ENCODE measurements around the gene RIC8A. TPM values are rescaled to one million over a fixed set of nuclear protein-coding genes. Genes with fewer than 3 reads are reported as not detected.

The RIC8A gene
- total and polyA plus RNA-seq, 4 experiments from 2014 or later: 91.2 to 111 (median 101) TPM

- peaks cover 0 to 3% (median 0%) of the 10 kb centered on the region in 8 donors for H3K9me3 Mint-ChIP-seq
- no peak for DNase-seq
Observed at GRCh38 chr11:211741-212140, 4.2 kb downstream of the RIC8A start.

GRCh38 chr11:212150-213100, 4.9 kb downstream of the RIC8A start:
- Mint-ChIP-seq H3K4me1 (peaks cover 2 to 32% (median 18%) of the 10 kb centered on the region in 4 donors), H3K27ac (peak overlapping the region in 3 of 7 donors; percentile 48 to 77 (median 51)), H3K27me3 (no peaks in the 10 kb centered on the region), H3K36me3 (peaks cover 26 to 74% of the 10 kb centered on the region in 2 donors), H3K9me3 (peaks cover 0 to 3% (median 0%) of the 10 kb centered on the region in 8 donors), H3K4me3 (no peak overlapping the region)
- Histone ChIP-seq H3K27ac (ENCODE audit: low read depth, low read length) (no peak overlapping the region), H3K9me3 (ENCODE audit: control insufficient read depth in 1 of 2, low read length in 2 of 2) (no peaks in the 10 kb centered on the region), H3K27me3 (ENCODE audit: insufficient read depth, low read length) (no peaks in the 10 kb centered on the region), H3K4me1 (ENCODE audit: insufficient read depth, low read length) (peaks cover 19% of the 10 kb centered on the region), H3K4me3 (ENCODE audit: low read length in 2 of 2) (no peak overlapping the region), H3K36me3 (ENCODE audit: insufficient read depth, low read length) (peaks cover 55% of the 10 kb centered on the region)
- POLR2A ChIA-PET (ENCODE audit: partially characterized antibody): interaction anchor here (0.7 to 1.7 kb wide), 6 partner anchors 10 to 204 kb away, joined by 3 to 7 read pairs (median 4); partner anchors contain the start of gene PSMD13
- intact Hi-C loops (cut with micrococcal nuclease): no loop called here
- CTCF ChIA-PET (ENCODE audit: partially characterized antibody): interaction anchor here (0.6 to 1.2 kb wide), 2 partner anchors 25 to 235 kb away, joined by 3 read pairs; partner anchors contain the start of gene PSMD13
- DNase-seq: no peak

More at GRCh38 chr11:211741-212140, 4.2 kb downstream of the RIC8A start:
- no peak overlapping the region for H3K27ac ChIP-seq (ENCODE audit: low read depth, low read length)
- peaks cover 55% of the 10 kb centered on the region for H3K36me3 ChIP-seq (ENCODE audit: insufficient read depth, low read length)
- H3K27ac Mint-ChIP-seq: peak overlapping the region in 4 of 7 donors; percentile 51 to 79 (median 76)
- no peak overlapping the region for H3K4me3 ChIP-seq (ENCODE audit: low read length in 2 of 2)
- peaks cover 26 to 79% of the 10 kb centered on the region in 2 donors for H3K36me3 Mint-ChIP-seq
- POLR2A ChIA-PET (ENCODE audit: partially characterized antibody): interaction anchor here (0.7 to 1.7 kb wide), 4 partner anchors 11 to 75 kb away, joined by 3 to 7 read pairs (median 4); no protein-coding TSS in a partner anchor
- H3K27me3 Mint-ChIP-seq: no peaks in the 10 kb centered on the region
- H3K9me3 ChIP-seq (ENCODE audit: control insufficient read depth in 1 of 2, low read length in 2 of 2): no peaks in the 10 kb centered on the region
- no peaks in the 10 kb centered on the region for H3K27me3 ChIP-seq (ENCODE audit: insufficient read depth, low read length)
- CTCF ChIA-PET (ENCODE audit: partially characterized antibody): no interaction called here
- peaks cover 2 to 37% (median 20%) of the 10 kb centered on the region in 4 donors for H3K4me1 Mint-ChIP-seq
- intact Hi-C loops (cut with micrococcal nuclease): no loop called here
- peaks cover 19% of the 10 kb centered on the region for H3K4me1 ChIP-seq (ENCODE audit: insufficient read depth, low read length)
- peak overlapping the region in 2 of 8 donors; percentile 26 to 62 for H3K4me3 Mint-ChIP-seq

- H3K36me3 Mint-ChIP-seq: peaks cover 26 to 74% of the 10 kb centered on the region in 2 donors
- Histone ChIP-seq H3K9me3 (ENCODE audit: control insufficient read depth in 1 of 2, low read length in 2 of 2) (no peaks in the 10 kb centered on the region), H3K27me3 (ENCODE audit: insufficient read depth, low read length) (no peaks in the 10 kb centered on the region), H3K4me1 (ENCODE audit: insufficient read depth, low read length) (peaks cover 19% of the 10 kb centered on the region), H3K4me3 (ENCODE audit: low read length in 2 of 2) (no peak overlapping the region), H3K27ac (ENCODE audit: low read depth, low read length) (no peak overlapping the region), H3K36me3 (ENCODE audit: insufficient read depth, low read length) (peaks cover 55% of the 10 kb centered on the region)
- intact Hi-C loops (cut with micrococcal nuclease): no loop called here
- peaks cover 2 to 29% (median 15%) of the 10 kb centered on the region in 4 donors for H3K4me1 Mint-ChIP-seq
- CTCF ChIA-PET (ENCODE audit: partially characterized antibody): interaction anchor here (1.2 kb wide), 1 partner anchor 24 kb away, joined by 3 read pairs; the partner anchor contains the start of gene PSMD13
- no peaks in the 10 kb centered on the region for H3K27me3 Mint-ChIP-seq
- H3K9me3 Mint-ChIP-seq: peaks cover 0 to 2% (median 0%) of the 10 kb centered on the region in 8 donors
- no peak for DNase-seq
- POLR2A ChIA-PET (ENCODE audit: partially characterized antibody): interaction anchor here (1.3 to 1.7 kb wide), 3 partner anchors 24 to 203 kb away, joined by 3 to 4 read pairs (median 4); partner anchors contain the start of gene PSMD13
- H3K4me3 Mint-ChIP-seq: peak overlapping the region in 1 of 8 donors; percentile 43
- H3K27ac Mint-ChIP-seq: peak overlapping the region in 3 of 7 donors; percentile 41 to 85 (median 53)
Observed at GRCh38 chr11:213111-213510, 5.6 kb downstream of the RIC8A start.

GRCh38 chr11:214083-214482, 6.6 kb downstream of the RIC8A start:
- no peak overlapping the region for H3K4me3 ChIP-seq (ENCODE audit: low read length in 2 of 2)
- H3K27ac ChIP-seq (ENCODE audit: low read depth, low read length): no peak overlapping the region
- H3K36me3 Mint-ChIP-seq: peaks cover 26 to 69% of the 10 kb centered on the region in 2 donors
- peaks cover 55% of the 10 kb centered on the region for H3K36me3 ChIP-seq (ENCODE audit: insufficient read depth, low read length)
- DNase-seq: no peak
- H3K9me3 ChIP-seq (ENCODE audit: control insufficient read depth in 1 of 2, low read length in 2 of 2): no peaks in the 10 kb centered on the region
- intact Hi-C loops (cut with micrococcal nuclease): no loop called here
- H3K27ac Mint-ChIP-seq: peak overlapping the region in 2 of 7 donors; percentile 24 to 46
- peaks cover 17% of the 10 kb centered on the region for H3K4me1 ChIP-seq (ENCODE audit: insufficient read depth, low read length)
- H3K4me3 Mint-ChIP-seq: no peak overlapping the region
- CTCF ChIA-PET (ENCODE audit: partially characterized antibody): interaction anchor here (1.2 kb wide), 1 partner anchor 23 kb away, joined by 3 read pairs; the partner anchor contains the start of gene PSMD13
- H3K4me1 Mint-ChIP-seq: peaks cover 2 to 27% (median 11%) of the 10 kb centered on the region in 4 donors
- peaks cover 0 to 2% (median 0%) of the 10 kb centered on the region in 8 donors for H3K9me3 Mint-ChIP-seq
- POLR2A ChIA-PET (ENCODE audit: partially characterized antibody): interaction anchor here (1.3 to 1.4 kb wide), 2 partner anchors 23 to 202 kb away, joined by 3 to 4 read pairs; partner anchors contain the start of gene PSMD13
- H3K27me3 Mint-ChIP-seq: no peaks in the 10 kb centered on the region
- no peaks in the 10 kb centered on the region for H3K27me3 ChIP-seq (ENCODE audit: insufficient read depth, low read length)

GRCh38 chr11:215581-216037, 8.1 kb downstream of the RIC8A start:
- Mint-ChIP-seq H3K27me3 (no peaks in the 10 kb centered on the region), H3K36me3 (peaks cover 30 to 65% of the 10 kb centered on the region in 2 donors)
- no peak overlapping the region for H3K4me3 ChIP-seq (ENCODE audit: low read length in 2 of 2)

GRCh38 chr11:216081-216974, 8.8 kb downstream of the RIC8A start:
- no peak overlapping the region for H3K4me3 ChIP-seq (ENCODE audit: low read length in 2 of 2)
- Mint-ChIP-seq H3K9me3 (peaks cover 0 to 2% (median 0%) of the 10 kb centered on the region in 8 donors), H3K27me3 (no peaks in the 10 kb centered on the region), H3K4me3 (no peak overlapping the region), H3K27ac (peak overlapping the region in 3 of 7 donors; percentile 15 to 30 (median 22)), H3K36me3 (peaks cover 26 to 58% of the 10 kb centered on the region in 2 donors), H3K4me1 (peaks cover 1 to 8% (median 2%) of the 10 kb centered on the region in 4 donors)
- H3K36me3 ChIP-seq (ENCODE audit: insufficient read depth, low read length): peaks cover 34% of the 10 kb centered on the region
- ChIA-PET POLR2A (ENCODE audit: partially characterized antibody) (interaction anchor here (1.1 to 1.6 kb wide), 3 partner anchors 8 to 63 kb away, joined by 3 to 7 read pairs (median 5); partner anchors contain the start of genes BET1L and RIC8A), CTCF (ENCODE audit: partially characterized antibody) (interaction anchor here (1.0 to 1.1 kb wide), 3 partner anchors 14 to 88 kb away, joined by 3 to 4 read pairs (median 4); no protein-coding TSS in a partner anchor)
- DNase-seq: no peak
- H3K27me3 ChIP-seq (ENCODE audit: insufficient read depth, low read length): no peaks in the 10 kb centered on the region
- no peaks in the 10 kb centered on the region for H3K4me1 ChIP-seq (ENCODE audit: insufficient read depth, low read length)
- no peak overlapping the region for H3K27ac ChIP-seq (ENCODE audit: low read depth, low read length)
- no peaks in the 10 kb centered on the region for H3K9me3 ChIP-seq (ENCODE audit: control insufficient read depth in 1 of 2, low read length in 2 of 2)
- intact Hi-C loops (cut with micrococcal nuclease): no loop called here

More at GRCh38 chr11:215581-216037, 8.1 kb downstream of the RIC8A start:
- H3K27ac ChIP-seq (ENCODE audit: low read depth, low read length): no peak overlapping the region
- no peak overlapping the region for H3K4me3 Mint-ChIP-seq
- peaks cover 2% of the 10 kb centered on the region for H3K4me1 ChIP-seq (ENCODE audit: insufficient read depth, low read length)
- H3K27me3 ChIP-seq (ENCODE audit: insufficient read depth, low read length): no peaks in the 10 kb centered on the region
- intact Hi-C loops (cut with micrococcal nuclease): no loop called here
- ChIA-PET CTCF (ENCODE audit: partially characterized antibody) (interaction anchor here (1.0 kb wide), 1 partner anchor 15 kb away, joined by 4 read pairs; no protein-coding TSS in a partner anchor), POLR2A (ENCODE audit: partially characterized antibody) (interaction anchor here (1.1 to 1.6 kb wide), 4 partner anchors 9 to 191 kb away, joined by 3 to 7 read pairs (median 4); partner anchors contain the start of genes BET1L and RIC8A)
- no peak for DNase-seq
- no peaks in the 10 kb centered on the region for H3K9me3 ChIP-seq (ENCODE audit: control insufficient read depth in 1 of 2, low read length in 2 of 2)
- H3K4me1 Mint-ChIP-seq: peaks cover 1 to 12% (median 3%) of the 10 kb centered on the region in 4 donors
- H3K9me3 Mint-ChIP-seq: peaks cover 0 to 2% (median 0%) of the 10 kb centered on the region in 8 donors
- H3K27ac Mint-ChIP-seq: peak overlapping the region in 3 of 7 donors; percentile 22 to 44 (median 30)
- peaks cover 41% of the 10 kb centered on the region for H3K36me3 ChIP-seq (ENCODE audit: insufficient read depth, low read length)

All from CD4-positive, alpha-beta memory T cell (primary cell).